GM12878 (cell line): ENCODE measurements around the gene TRIM8. TPM values are rescaled to one million over a fixed set of nuclear protein-coding genes. Genes with fewer than 3 reads are reported as not detected.

ENCODE experiments used
- ATAC-seq: fragments of 200-7000 bp; cut with Tn5 transposase; 3 replicates; pipeline ENCODE4 v1.9.1; 2020; ENCODE audit warnings: mild to moderate bottlenecking, moderate library complexity
- BruUV-seq: library from RNA; stranded (reverse); fragments of 400-500 nt; replicated peaks from 2 replicates; lab custom pipeline; 2021; lab: Mats Ljungman, UMichigan
- CTCF ChIA-PET: fragments of 300-600 bp; sonication (Branson Sonifier 250); formaldehyde crosslinking; extraction: SDS; loops from one replicate; lab custom pipeline; 2021; ENCODE audit warnings: inconsistent platforms; lab: Yijun Ruan, JAX
- POLR2A ChIA-PET: fragments of 350-600 bp; formaldehyde crosslinking; extraction: SDS; loops from one replicate; lab custom pipeline; 2021; ENCODE audit warnings: inconsistent platforms; lab: Charles Lee
- RAD21 ChIA-PET: fragments of 300-600 bp; sonication (Branson Sonifier 250); formaldehyde crosslinking; loops from one replicate; lab custom pipeline; 2023; ENCODE audit warnings: antibody characterized with exemption; ENCODE audit not compliant: unreplicated experiment; lab: Charles Lee
- SMC1A ChIA-PET: fragments of 300-600 bp; sonication (Branson Sonifier 250); formaldehyde crosslinking; loops from one replicate; lab custom pipeline; 2023; ENCODE audit not compliant: unreplicated experiment, uncharacterized antibody; lab: Charles Lee
- DNase-seq: peaks from one replicate; pipeline ENCODE4 v3.0.0-alpha.2; 2011; ENCODE audit warnings: low read depth, low spot score
- FAIRE-seq: peaks from 3 replicates; lab custom pipeline; 2011; peaks lifted over from hg19 to GRCh38; lab: Jason Lieb, UNC
- H2AFZ ChIP-seq: 2 replicates; pipeline ENCODE4 v1.6.0; 2011; ENCODE audit warnings: low read depth, low read length, control low read depth; ENCODE audit not compliant: control insufficient read depth
- H3K27ac ChIP-seq: 2 replicates; pipeline ENCODE4 v1.5.1; 2011; ENCODE audit warnings: control low read depth; ENCODE audit not compliant: control insufficient read depth, insufficient read depth
- H3K27me3 ChIP-seq, 2 experiments: replicated peaks in 1 of 2; 2 replicates each; pipeline versions ENCODE4 v1.6.0 to v1.6.1; 2011; ENCODE audit warnings: low read length in 1 of 2; ENCODE audit not compliant: control insufficient read depth in 2 of 2, insufficient read depth in 2 of 2
- H3K36me3 ChIP-seq, 2 experiments: 2 replicates each; pipeline ENCODE4 v1.5.1; 2011; ENCODE audit warnings: low read length in 1 of 2; ENCODE audit not compliant: control insufficient read depth in 2 of 2, insufficient read depth in 2 of 2
- H3K4me1 ChIP-seq: 2 replicates; pipeline ENCODE4 v1.6.1; 2011; ENCODE audit warnings: mild to moderate bottlenecking, low read length, moderate library complexity, mixed read lengths; ENCODE audit not compliant: control insufficient read depth, insufficient read depth
- H3K4me2 ChIP-seq: 2 replicates; pipeline ENCODE4 v1.6.0; 2011; ENCODE audit warnings: control low read depth; ENCODE audit not compliant: control insufficient read depth, insufficient read depth
- H3K4me3 ChIP-seq: fragments of 200-600 bp; sonication (generic); 2 replicates; pipeline ENCODE4 v1.5.1; 2016
- H3K79me2 ChIP-seq: 2 replicates; pipeline ENCODE4 v1.6.0; 2011; ENCODE audit warnings: low read length; ENCODE audit not compliant: control insufficient read depth, insufficient read depth
- H3K9ac ChIP-seq: 2 replicates; pipeline ENCODE4 v1.8.0; 2011; ENCODE audit warnings: low read length, control low read depth, mixed read lengths; ENCODE audit not compliant: control insufficient read depth, insufficient read depth
- H3K9me3 ChIP-seq: replicated peaks from 3 replicates; pipeline ENCODE4 v1.5.1; 2011; ENCODE audit warnings: mild to moderate bottlenecking, low read length; ENCODE audit not compliant: control insufficient read depth, insufficient read depth
- H4K20me1 ChIP-seq: 2 replicates; pipeline ENCODE4 v1.6.0; 2011; ENCODE audit not compliant: control insufficient read depth, insufficient read depth
- MYB ChIP-seq: fragments of 150-350 bp; IDR thresholded peaks from 2 replicates; pipeline ENCODE4 v1.6.1; 2014; ENCODE audit warnings: mild to moderate bottlenecking, low read depth, low read length, borderline replicate concordance
- SIX5 ChIP-seq: IDR thresholded peaks from 2 replicates; pipeline ENCODE4 v1.6.1; 2011; ENCODE audit warnings: mild to moderate bottlenecking, low read depth, low read length, moderate library complexity; ENCODE audit not compliant: severe bottlenecking
- WRNIP1 ChIP-seq: IDR thresholded peaks from 2 replicates; pipeline ENCODE4 v1.6.1; 2011; ENCODE audit warnings: low read depth, low read length, improper control_type of control experiment, borderline replicate concordance
- WGBS: methylation state at CpG from one replicate; pipeline ENCODE4 v1.1.6; 2016; ENCODE audit warnings: low lambda C conversion rate; ENCODE audit not compliant: insufficient replicate concordance, insufficient coverage; ENCODE audit errors: missing lambda C conversion rate; 5-methylcytosine and 5-hydroxymethylcytosine counted together
- in situ Hi-C: fragments of 300-500 bp; cut with MboI; formaldehyde crosslinking; loops from 9 replicates; pipeline ENCODE4 v1.14.3; 2018; ENCODE audit warnings: mixed read lengths
- intact Hi-C: fragments of 100-400 bp; cut with micrococcal nuclease; formaldehyde crosslinking; loops from one replicate; pipeline ENCODE4 v1.14.2; 2022; ENCODE audit not compliant: unreplicated experiment
- polyA plus RNA-seq, 11 experiments: library from polyadenylated mRNA; depleted of rRNA in 4 of 11; unstranded in 6 of 11; stranded (reverse) in 5 of 11; fragments of >200 nt; fragmentation: Nextera tagmentation in 4 of 11; fragmentation: Illumina TruSeq in 1 of 11; extraction: Ambion mirVana in 4 of 11; extraction: Trizol in 1 of 11; gene quantifications; 1 replicate in 1 of 11; 2 replicates in 10 of 11; pipeline versions ENCODE4 v1.2.1 to v1.2.3, GENCODE V29; 2011 to 2016; ENCODE audit warnings: inconsistent platforms in 2 of 11, missing spikeins in 2 of 11, low read depth in 1 of 11
- total RNA-seq, 4 experiments: library from RNA; depleted of rRNA in 3 of 4; stranded (reverse); fragments of >200 nt in 3 of 4; fragmentation: Illumina TruSeq in 1 of 4; extraction: Trizol in 1 of 4; gene quantifications; 2 replicates each; pipeline versions ENCODE4 v1.2.1 to v1.2.3, GENCODE V29; 2013 to 2021
- TF ChIP-seq, protein P1 (sequence below): fragments of 450-650 bp; IDR thresholded peaks from 2 replicates; pipeline ENCODE4 v1.6.1; 2017; ENCODE audit warnings: mild to moderate bottlenecking, moderate library complexity

TRIM8 gene
- total and polyA plus RNA-seq, 10 of the 15 experiments (the other 5 are each of a cell fraction or from before 2014, with no cell fraction given), result 7.9 to 53.2 (median 24.6) TPM

DNA sequence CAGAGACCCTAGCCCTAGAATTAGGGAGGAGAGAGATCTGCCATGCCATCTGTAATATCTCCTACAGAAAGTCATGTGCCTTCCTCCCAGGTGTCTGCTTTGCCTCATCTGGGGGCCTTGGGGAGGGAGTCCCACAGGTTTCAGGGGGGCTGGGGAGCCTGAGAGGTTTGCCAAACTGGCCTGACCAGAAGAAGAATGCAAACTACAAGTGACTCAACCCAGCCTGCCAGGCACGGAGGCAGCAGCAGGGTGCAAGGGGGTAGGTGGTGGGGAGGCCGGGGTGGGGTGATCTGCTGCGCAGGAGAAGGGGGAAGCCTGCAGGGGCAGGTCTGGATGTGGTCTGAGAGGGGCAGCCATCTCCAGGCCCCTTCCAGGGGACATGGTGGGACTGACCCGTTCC lies 9.6 kb upstream of the TRIM8 start:
- no peak overlapping the region for H3K9ac ChIP-seq
- FAIRE-seq (no peak), ATAC-seq (no peak), DNase-seq (no peak)
- ChIA-PET CTCF (interaction anchor here (0.6 kb wide), 1 partner anchor 71 kb away, joined by 3 read pairs; no protein-coding TSS in a partner anchor), RAD21 (interaction anchor here (1.2 kb wide), 1 partner anchor 86 kb away, joined by 3 read pairs; no protein-coding TSS in a partner anchor), SMC1A (interaction anchor here (1.5 kb wide), 1 partner anchor 44 kb away, joined by 3 read pairs; no protein-coding TSS in a partner anchor), POLR2A (no interaction called here)
- no peaks in the 10 kb centered on the region for H3K9me3 ChIP-seq
- TF ChIP-seq SIX5 (no peak), MYB (no peak), WRNIP1 (no peak)
- TF ChIP-seq, protein P1, sequence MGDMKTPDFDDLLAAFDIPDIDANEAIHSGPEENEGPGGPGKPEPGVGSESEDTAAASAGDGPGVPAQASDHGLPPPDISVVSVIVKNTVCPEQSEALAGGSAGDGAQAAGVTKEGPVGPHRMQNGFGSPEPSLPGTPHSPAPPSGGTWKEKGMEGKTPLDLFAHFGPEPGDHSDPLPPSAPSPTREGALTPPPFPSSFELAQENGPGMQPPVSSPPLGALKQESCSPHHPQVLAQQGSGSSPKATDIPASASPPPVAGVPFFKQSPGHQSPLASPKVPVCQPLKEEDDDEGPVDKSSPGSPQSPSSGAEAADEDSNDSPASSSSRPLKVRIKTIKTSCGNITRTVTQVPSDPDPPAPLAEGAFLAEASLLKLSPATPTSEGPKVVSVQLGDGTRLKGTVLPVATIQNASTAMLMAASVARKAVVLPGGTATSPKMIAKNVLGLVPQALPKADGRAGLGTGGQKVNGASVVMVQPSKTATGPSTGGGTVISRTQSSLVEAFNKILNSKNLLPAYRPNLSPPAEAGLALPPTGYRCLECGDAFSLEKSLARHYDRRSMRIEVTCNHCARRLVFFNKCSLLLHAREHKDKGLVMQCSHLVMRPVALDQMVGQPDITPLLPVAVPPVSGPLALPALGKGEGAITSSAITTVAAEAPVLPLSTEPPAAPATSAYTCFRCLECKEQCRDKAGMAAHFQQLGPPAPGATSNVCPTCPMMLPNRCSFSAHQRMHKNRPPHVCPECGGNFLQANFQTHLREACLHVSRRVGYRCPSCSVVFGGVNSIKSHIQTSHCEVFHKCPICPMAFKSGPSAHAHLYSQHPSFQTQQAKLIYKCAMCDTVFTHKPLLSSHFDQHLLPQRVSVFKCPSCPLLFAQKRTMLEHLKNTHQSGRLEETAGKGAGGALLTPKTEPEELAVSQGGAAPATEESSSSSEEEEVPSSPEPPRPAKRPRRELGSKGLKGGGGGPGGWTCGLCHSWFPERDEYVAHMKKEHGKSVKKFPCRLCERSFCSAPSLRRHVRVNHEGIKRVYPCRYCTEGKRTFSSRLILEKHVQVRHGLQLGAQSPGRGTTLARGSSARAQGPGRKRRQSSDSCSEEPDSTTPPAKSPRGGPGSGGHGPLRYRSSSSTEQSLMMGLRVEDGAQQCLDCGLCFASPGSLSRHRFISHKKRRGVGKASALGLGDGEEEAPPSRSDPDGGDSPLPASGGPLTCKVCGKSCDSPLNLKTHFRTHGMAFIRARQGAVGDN, result no peak
- no TSS peak for BruUV-seq
- 67% methylated on average over 1 of the region's 4 CpGs for WGBS
- H3K27me3 ChIP-seq, result no peaks in the 10 kb centered on the region
- intact Hi-C loops (no loop called here), in situ Hi-C loops (no loop called here)
- no peaks in the 10 kb centered on the region for H4K20me1 ChIP-seq
- H3K36me3 ChIP-seq, result no peaks in the 10 kb centered on the region; a peak in 1 of 4 replicates
- no peaks in the 10 kb centered on the region for H3K4me1 ChIP-seq
- no peaks in the 10 kb centered on the region for H3K79me2 ChIP-seq
- no peak overlapping the region for H3K27ac ChIP-seq
- H2AFZ ChIP-seq, result no peak overlapping the region
- no peak overlapping the region for H3K4me3 ChIP-seq
- H3K4me2 ChIP-seq, result no peak overlapping the region
